Measurements from ENCODE around the gene FAM3D.

FAM3D gene

DNA sequence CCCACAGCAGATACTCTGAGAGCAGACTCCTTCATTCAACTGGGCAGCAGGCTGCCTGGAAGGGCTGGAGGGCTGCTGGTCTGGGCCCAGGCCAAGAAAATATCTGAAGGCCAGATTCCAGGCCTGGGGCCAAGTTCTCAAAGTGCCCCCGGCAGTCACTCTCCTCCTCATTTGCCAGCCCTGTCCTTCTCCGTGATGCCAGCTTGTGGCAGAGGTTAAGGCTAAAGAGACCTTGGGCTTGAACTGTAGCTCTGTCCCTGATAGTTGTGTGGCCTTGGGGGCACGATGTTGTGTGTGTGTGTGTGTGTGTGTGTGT lies 39.0 kb downstream of the FAM3D start:
- no peak for DNase-seq (ENCODE audit: low spot score)

DNA sequence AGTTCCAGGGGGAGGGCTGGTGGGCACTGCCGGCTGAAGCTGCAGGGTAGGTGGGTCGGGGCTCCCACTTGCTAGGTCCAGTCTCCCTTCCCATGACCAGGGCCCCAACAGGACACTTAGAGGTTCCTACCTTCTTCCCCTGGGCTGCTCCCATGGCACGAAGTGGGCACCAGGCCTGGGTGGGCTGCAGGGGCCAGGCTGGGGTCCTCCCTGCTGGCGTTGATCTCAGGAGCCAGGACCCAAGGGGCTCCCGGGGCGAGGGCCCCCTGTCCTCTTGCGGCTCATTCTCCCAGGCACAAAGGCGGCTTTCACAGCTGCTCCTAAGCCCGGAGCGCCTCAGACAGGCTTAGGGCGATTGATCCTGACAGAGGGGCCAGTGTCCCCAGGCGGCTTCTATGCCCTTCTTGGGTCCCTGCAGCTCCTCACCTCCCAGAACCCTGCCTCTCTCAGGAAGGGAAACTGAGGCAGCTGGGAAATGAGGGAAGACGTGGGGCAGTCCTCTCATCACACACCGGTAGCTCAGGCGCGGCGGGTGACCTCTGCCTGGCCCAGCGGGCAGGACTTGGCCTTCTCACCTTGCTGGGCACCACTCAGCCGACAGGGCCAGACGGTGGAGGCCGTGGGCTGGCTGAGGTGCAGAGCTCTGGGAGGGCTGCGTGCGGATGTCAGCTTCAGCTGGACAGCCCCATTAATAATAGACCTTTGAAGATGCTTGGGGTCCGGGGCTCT lies 39.6 kb downstream of the FAM3D start:
- DNase-seq (ENCODE audit: low spot score): no peak

DNA sequence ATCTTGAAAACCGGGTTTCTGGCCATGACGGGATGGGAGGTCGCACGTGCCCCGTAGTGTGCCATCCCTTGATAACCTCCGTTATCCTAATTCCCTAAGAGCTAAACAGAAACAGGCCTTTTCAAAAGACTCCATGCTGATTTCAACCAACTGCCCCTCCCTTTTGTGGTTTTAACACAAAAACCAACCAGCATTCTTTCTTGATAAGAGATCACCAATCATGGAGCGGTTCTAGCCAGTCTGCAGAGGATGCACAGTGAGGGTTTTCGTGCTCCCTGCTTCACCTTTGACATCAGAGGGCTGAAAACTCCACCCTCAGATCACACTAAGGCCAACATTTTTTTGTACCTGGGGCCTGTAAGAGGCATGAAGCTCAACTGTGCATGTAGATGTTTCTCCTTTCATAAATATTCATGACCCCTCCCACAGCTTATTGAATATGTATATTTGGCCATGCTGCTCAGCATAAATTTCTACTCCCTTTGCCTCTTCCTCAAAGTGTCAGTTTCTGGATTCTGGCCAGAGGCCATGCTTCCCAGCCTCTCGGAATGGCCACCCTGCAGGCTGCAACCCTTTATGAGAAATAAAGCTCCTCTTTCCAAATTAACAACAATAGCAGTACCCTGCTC lies 41.3 kb downstream of the FAM3D start:
- DNase-seq (ENCODE audit: low spot score): no peak

DNA sequence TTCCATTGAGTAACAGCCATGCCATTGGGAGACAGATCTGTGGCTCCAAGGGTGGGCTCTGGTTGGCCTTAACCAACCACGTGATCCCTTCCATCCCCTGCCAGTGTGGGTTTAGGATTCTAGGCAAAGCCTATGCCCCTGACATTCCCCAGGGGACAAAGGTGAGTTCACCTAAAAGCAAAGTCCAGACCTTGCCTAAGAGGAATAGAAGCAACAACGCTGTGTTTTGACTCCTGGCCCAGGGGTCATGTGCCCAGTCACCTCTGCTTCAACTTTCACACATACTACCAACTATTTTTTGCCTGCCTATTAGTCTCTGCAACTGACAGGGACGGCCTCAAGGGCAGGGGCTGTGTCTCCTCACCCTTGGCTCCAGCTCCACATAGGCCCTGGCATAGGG lies 42.0 kb downstream of the FAM3D start:
- DNase-seq (ENCODE audit: low spot score): no peak

DNA sequence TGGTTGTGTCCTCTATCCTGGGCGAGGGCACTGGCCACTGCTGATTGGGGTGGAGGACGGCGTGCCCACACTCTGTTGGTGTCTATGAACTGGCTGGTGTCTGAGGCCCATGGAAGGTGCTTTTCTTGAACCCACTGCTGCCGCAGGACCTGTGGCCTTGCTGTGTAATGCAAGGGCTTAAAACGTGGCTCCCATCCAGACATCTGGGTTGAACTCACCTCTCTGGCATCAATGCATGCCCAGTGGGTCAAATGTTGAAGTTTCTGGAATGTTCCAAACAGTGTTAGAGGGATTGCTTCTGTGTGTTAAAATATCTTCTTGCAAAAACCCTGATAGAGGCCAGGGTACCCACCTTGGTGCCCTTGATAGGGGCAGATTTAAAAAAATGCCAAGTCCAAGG lies 42.6 kb downstream of the FAM3D start:
- no peak for DNase-seq (ENCODE audit: low spot score)

DNA sequence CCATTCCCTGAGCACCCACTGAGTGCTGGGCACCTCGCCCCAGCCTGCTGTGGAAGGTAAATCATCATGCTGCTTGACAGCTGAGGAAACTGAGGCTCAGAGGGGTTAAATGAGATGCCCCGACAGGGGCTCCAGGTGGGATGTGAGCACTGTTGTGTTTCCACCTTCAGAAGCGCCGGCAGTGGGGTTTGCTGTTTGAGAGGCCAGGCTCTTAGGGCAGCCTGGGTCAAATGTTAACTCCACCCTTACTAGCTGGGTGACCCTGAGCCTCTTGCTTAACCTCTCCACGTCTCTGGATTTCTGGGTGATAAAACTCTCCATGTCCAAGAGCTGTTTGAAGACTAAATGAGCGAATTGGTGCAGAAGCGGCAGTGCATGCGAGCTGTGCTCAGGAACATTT lies 43.1 kb downstream of the FAM3D start:
- DNase-seq (ENCODE audit: low spot score): no peak

DNA sequence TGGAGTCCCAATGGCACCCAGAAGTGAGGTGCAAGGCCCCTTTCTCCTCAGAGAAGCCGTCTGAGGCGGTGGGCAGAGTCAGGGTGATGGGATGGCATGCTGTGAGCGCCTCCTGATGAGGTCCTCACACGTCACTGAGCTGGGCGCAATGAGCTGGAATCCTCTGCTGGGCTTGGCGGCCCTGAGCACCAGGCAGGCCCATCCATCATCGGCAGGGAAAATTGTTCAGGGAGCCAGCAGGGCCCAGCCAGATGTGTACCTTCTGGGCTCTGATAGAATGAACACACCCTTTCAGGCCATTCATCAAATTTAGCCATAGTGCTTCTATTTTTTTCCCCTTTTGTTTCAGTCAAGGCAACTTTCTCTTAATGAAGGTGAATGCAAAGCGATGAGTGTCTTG lies 43.7 kb downstream of the FAM3D start:
- DNase-seq (ENCODE audit: low spot score): no peak

DNA sequence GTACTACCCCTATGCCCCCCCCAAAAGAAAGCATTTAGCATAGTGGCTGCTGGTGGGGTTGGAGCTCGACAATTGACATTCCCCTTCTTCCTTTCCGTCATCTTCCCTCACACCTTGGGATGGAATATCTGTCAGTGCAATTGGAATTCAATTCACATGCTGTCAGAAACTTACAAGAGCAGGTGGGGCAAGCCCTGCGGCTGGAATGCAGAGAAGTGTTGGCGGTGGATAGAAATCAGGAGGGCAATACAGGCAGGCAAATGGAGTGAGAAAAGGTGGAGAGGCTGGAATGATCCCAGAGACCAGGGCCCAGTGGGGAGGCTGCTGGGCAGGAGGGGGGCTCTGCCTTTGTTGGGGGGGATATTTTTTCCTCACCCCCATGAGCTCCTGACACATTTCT lies 44.1 kb downstream of the FAM3D start:
- DNase-seq (ENCODE audit: low spot score): no peak

DNA sequence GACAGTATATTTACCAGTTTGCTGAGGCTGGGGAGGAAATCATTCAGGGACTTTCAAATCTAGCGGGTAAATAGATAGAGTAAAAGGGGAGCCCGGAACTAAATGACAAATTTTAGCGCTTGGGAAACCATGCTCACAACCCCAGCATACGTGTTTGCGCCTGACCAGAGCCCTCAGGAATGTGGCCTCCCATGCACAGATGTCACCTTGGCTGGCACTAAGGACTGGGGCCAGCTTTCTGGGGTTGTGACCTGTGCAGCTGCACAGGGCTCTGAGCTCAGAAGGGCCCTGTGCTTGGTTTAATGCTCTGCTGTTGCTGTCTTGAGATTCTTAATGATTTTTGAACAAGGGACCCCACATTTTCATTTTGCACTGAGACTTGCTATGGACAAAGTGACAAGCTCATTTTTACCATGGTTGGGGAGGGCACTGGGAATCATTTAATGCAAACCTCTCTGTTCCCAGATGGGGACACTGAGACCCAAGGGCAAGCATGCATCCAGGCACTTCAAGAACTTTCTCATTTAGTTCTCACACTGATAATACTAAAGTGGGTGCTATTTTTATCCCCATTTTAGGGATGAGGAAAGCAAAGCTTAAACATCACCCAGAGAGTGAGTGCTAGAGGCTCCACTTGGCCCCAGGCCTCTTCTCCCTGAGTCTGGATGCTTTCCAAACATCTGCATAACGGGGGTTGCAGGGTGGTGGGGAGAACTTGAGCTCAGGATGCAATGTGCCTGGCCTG lies 45.3 kb downstream of the FAM3D start:
- no peak for DNase-seq (ENCODE audit: low spot score)

DNA sequence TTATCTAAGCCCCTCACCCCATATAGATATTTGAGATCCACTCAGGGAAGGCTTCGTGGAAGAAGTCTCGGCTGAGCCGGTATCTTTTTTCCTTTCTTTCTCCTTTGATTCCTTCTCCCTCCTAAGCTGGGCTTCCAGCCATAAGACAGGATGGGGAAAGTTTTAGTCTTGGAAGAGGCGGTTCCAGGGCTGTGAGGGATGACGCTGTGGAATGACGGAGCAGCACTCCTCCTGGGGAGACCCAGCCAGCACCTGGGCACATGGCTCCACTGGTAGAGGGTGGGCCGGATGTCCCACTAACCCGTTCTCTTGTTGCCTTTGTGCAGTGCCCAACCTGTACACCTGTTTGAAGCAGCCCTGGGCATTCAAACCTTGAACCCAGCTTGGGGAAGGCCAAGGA lies 46.2 kb downstream of the FAM3D start:
- no peak for DNase-seq (ENCODE audit: low spot score)

DNA sequence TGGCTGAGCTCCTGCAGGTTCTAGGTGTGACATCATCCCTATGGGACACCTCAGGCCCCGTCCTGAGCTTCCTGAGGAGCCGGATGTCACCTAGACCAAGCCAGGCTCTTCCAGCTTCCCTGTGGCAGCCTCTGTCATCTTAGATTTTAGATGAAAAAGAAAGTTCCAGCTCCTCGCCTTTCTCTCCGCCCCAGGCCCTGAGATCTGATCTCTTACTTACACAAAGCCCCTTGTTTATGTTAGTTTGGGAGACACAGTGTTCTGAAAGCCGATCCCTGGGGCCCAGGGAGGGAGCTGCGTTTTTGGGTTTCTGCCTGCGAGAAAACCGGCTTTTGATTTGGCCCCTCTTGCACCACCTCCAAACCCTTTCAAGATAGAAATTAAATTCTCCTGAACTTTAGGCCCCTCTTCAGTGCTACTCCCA lies 49.2 kb downstream of the FAM3D start:
- no peak for DNase-seq (ENCODE audit: low spot score)

DNA sequence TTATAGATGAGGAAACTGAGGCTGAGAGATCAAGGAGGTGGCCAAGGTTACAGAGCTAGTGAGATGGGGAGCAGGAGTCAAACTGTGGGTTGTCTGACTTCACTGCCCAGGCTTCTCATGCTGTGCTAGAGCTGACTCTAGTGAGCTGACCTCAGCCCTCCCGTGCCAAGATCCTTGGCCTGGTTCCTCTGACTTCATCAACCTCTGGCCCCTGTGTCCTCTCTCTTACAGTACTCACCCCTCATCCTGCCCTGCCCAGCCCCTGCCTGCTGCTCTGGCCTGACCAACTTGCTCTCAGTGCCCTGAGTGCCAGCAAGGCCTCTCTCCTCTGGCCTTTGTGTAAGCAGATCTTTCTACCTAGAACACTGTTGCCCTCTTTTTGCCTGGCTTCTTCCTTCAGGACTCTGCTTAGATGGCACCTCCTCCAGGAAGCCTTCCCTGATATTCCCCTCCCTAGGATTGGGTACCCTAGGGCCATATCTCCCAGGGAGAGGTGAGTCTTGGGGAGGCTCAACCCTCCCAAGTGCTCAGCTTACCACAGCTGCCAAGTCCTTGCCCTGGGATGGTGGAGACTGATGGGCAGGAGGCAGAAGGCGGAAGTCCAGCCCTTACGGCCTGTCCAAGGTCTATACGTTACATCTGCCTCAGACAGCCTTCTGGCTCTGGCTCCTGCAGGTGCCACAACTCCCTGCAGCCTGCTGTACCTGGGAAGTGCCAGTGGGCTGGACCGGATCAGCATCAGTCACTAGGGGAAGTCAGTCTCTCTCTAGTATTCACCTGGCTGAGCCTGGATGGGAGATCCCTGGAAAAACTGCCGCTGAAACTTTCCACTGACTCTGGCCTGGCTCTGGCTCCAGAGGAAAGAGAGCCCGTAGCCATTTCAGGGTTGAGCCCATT lies 53.1 kb downstream of the FAM3D start:
- no peak for DNase-seq (ENCODE audit: low spot score)

DNA sequence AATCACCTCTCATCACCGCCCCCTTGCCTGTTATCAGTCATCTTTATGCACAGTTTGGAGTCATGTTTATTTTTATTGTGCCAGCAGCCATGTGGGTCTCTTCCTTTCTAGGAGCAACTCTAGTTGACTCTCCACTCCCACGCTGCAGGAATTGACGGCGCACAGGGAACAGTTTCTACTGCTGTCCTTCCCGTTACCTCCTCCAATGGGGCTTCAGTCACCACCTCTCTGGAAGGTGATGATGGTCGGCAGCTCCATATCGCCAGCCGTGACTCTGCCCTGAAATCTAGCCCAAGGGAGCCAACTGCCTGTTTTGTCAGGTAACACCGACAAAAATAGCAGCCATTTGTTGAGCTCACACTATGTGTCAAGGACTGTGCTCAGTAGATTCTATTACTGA lies 53.7 kb downstream of the FAM3D start:
- no peak for DNase-seq (ENCODE audit: low spot score)

DNA sequence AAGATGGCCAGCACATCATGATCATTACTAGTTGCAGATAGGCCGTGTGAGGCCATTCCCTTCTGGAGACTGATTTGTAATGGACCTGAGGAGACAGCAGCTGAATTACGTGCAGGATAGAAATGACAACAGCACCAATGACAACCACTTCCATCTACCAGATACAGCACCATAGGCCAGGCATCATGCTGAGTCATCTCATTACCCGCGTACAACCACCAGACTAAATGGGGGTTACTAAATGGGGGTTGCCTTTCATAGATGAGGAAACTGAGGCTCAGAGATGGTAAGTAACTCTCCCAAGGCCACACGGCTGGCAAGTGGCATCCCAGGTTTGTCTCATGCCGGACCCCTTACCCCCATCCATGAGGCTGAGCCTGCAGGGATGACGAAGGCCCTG lies 56.6 kb downstream of the FAM3D start:
- DNase-seq (ENCODE audit: low spot score): no peak

DNA sequence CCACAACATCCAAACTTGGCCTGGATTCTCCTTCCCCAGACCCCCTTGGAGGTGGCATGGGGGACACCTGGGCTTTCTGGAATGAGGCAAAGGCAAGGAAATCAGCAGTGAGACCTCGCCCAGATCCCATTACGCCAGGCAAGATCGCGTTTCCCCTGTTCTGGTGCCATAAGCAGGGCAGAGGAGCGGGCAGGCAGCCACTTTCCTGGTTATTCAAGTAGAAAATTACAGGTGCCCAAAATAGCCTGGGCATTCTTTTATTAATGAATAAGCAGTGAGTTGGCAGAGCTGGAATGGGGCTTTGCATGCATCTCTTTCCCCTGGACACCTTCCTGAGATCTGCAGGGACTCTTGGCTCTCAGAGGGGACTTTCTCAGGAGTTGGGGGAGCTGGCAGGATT lies 57.9 kb downstream of the FAM3D start:
- DNase-seq (ENCODE audit: low spot score): no peak

DNA sequence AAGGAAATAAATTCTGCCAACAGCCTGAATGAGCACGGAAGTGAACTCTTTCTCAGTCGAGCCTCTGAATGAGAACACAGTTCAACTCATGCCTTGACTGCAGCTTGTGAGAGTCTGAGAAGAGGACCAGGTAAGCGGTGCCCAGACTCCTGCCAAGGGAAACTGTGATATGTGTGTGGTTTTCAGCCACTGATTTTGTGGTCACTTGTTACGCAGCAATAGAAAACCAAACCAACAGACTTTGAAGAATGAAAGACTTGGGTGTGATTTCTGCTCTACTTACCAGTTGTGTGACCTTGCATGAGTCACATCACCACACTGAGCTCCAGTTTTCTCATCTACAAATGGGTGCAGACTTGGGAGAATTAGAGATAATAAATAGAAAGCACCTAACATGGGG lies 58.8 kb downstream of the FAM3D start:
- no peak for DNase-seq (ENCODE audit: low spot score)

DNA sequence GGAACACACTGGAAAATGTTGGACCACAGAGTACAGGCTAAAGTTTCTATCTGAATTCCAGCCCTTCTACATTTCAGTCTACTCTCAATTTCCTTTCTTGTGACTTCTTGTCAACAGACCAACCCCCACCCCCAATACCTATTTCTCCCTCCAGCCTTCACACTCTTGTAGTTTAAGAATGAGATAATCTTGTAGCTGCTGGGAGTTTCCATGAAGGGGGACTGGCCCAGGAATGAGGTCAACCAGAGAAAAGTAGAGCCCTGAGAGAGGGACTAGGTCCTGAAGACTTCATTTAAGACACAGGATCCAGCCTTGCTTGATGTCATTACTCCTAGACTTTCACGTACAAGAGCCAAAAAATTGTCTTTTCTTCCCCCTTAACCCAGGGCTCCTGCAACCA lies 59.9 kb downstream of the FAM3D start:
- no peak for DNase-seq (ENCODE audit: low spot score)

DNA sequence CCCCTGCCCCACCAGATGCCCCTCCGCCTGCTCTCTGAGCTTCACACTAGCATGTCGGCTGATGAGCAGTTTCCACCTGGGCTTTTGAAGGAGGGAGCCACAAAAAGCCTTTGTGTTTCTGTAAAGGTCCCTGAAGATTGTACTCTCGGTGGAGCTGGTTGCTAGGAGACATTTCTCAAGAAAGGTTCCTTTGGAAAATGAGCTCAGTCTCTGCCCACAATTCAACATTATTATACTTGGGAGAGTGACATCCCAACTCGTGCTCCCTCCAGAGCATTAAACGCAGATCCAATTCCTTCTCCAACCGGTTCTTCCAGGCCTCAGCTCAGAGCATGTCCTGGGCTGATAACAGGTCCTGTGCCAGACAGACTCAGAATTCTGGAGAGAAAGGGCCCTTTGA lies 62.5 kb downstream of the FAM3D start:
- DNase-seq (ENCODE audit: low spot score): no peak

DNA sequence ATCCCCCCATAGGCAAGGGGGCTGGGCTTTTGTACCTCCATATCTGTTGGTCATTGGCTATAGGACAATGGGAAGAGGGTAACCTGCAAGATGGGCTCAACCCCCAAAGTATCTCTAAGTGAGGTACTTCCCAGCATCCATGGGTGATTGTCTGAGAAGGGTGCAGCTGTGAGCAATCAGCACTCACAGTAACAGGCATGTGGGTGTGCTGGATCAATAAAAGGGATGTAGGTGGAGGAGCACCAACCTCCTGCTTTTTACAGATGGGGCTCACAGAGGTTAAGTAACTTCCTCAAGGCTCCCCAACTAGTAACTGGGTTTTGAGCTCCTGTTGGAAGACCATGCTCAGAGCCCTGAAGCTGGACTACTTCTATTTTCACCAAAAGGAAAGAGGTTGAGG lies 63.0 kb downstream of the FAM3D start:
- DNase-seq (ENCODE audit: low spot score): no peak

DNA sequence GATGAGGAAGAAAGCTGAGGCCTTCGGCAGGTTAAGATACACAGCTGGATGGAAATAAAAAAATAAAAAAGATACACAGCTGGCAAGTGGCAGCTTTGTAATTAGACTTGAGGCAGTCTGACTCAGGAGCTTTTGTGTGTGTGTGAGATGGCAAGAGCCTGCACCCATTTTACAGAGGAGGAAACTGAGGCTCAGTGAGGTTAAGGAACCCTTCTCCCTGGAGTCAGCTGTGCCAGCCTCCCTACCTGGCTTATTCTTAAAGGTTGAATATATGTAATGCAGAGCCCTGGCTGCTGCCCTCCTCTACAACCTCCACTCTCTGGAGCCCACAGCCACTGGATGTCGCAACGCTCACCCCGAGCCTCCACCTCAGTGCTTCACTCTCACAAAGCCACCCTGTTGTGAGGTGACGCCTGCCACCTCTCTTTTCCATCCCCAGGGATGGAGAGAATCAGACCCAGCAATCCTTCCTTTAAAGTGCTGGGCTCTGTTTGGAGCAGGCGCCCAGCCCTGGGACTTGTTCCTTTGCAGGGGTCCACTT lies 68.7 kb downstream of the FAM3D start:
- DNase-seq (ENCODE audit: low spot score): no peak

DNA sequence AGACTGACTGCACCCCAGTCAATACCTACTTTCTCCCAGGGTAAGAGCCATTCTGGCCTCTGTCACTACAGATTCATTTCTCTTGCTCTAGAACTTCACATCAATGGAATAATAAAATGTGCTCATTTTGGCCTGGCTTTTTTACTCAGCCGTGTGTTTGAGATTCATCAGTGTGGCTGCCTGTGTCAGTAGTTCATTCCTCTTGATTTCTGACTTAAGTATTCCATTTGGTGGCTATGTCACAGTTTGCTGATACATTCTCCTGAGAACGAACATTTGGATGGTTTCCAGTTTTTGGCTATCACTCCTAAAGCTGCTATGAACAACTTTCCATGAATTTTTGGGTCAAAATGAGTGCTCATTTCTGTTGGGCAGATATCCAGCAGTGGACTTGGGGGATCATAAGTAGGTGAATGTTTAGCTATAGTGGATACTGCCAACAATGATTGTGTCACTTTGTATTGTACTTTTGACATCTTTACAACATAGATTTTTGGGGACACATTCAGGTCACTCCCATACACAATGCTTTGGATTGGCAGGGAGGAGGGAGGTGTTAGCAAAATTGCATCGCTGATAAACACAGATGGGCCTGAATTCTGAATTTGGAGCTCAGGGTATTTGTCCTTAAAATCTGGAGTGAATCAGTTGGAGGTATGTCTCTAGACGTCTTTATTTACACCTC lies 69.6 kb downstream of the FAM3D start:
- no peak for DNase-seq (ENCODE audit: low spot score)

Measured in SK-N-DZ (cell line).